Measurements from ENCODE around the gene OCA2.

DNA sequence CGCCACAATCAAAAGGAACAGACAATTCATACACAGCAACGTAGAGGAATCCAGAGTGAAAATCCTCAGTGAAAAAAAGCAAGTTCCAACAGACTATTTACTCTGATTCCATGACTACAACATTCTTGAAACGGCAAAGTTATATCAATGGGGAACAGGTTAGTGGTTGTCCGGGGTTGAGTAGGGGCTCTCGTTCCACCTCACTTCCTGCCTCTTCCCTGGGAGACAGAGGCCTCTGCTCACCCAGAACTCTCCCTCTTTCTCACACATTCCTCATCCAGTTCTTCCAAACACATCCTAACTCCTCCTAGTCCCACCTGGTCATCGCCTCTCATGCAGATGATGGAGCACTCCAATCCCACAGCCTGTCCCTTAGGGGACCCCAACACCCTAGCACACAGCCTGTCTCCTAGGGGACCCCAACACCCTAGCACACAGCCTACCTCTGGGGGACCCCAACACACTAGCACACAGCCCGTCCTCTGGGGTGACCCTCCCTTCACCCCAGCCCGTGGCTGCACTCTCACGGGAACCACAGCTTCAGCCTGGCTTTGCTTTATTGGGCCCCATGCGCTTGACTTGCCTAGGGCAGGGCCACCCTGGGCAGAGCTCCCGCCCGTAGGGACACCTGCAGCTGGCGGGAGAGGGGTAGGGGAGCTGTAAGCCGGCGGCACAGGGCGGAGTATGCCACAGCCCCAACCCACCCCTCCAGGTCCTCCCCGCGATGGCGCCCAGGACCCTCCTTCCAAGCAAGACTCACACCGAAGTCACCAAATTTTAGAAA is 5.2 kb downstream of the OCA2 start:
- TF ChIP-seq, protein P1, sequence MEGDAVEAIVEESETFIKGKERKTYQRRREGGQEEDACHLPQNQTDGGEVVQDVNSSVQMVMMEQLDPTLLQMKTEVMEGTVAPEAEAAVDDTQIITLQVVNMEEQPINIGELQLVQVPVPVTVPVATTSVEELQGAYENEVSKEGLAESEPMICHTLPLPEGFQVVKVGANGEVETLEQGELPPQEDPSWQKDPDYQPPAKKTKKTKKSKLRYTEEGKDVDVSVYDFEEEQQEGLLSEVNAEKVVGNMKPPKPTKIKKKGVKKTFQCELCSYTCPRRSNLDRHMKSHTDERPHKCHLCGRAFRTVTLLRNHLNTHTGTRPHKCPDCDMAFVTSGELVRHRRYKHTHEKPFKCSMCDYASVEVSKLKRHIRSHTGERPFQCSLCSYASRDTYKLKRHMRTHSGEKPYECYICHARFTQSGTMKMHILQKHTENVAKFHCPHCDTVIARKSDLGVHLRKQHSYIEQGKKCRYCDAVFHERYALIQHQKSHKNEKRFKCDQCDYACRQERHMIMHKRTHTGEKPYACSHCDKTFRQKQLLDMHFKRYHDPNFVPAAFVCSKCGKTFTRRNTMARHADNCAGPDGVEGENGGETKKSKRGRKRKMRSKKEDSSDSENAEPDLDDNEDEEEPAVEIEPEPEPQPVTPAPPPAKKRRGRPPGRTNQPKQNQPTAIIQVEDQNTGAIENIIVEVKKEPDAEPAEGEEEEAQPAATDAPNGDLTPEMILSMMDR (IDR thresholded peaks at IDR 0.05; ENCODE audit: control extremely low read depth in 1 of 3, insufficient read depth in 1 of 3, low read depth in 1 of 3, low read length in 3 of 3), result no peak
- TF ChIP-seq EZH2 (IDR thresholded peaks at IDR 0.05; ENCODE audit: low read depth, low read length, severe bottlenecking) (no peak), CHD2 (IDR thresholded peaks at IDR 0.05; ENCODE audit: low read length) (no peak), SP1 (IDR thresholded peaks at IDR 0.05; ENCODE audit: low read depth, low read length) (no peak)
- TF ChIP-seq, protein P2, sequence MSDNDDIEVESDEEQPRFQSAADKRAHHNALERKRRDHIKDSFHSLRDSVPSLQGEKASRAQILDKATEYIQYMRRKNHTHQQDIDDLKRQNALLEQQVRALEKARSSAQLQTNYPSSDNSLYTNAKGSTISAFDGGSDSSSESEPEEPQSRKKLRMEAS (IDR thresholded peaks at IDR 0.05), result no peak

All from H1 (cell line).